Measurements from ENCODE around the gene CERS2.

DNA sequence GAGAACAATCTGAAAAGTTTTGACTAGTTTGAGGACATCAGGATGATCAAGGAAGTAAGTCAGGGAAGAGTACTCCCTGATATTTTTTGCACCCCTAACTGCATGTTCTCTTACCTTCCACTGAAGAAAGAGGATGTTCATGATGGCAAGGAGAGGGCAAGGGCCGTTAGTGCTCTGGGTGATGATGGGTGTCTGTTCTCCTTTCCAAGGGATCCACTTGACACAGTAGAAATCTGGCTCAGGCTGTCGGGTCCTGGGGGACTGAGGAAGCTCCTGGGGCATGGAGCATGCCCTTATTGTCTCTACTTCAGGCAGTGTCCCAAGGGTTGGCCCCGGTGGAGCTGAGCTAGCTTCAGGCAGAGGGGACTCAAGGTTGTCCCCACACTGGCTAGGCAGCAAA lies 27.4 kb upstream of the CERS2 start:
- TF ChIP-seq, protein P1, sequence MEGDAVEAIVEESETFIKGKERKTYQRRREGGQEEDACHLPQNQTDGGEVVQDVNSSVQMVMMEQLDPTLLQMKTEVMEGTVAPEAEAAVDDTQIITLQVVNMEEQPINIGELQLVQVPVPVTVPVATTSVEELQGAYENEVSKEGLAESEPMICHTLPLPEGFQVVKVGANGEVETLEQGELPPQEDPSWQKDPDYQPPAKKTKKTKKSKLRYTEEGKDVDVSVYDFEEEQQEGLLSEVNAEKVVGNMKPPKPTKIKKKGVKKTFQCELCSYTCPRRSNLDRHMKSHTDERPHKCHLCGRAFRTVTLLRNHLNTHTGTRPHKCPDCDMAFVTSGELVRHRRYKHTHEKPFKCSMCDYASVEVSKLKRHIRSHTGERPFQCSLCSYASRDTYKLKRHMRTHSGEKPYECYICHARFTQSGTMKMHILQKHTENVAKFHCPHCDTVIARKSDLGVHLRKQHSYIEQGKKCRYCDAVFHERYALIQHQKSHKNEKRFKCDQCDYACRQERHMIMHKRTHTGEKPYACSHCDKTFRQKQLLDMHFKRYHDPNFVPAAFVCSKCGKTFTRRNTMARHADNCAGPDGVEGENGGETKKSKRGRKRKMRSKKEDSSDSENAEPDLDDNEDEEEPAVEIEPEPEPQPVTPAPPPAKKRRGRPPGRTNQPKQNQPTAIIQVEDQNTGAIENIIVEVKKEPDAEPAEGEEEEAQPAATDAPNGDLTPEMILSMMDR (IDR thresholded peaks at IDR 0.05), result no peak
- TF ChIP-seq POLR2A (IDR thresholded peaks at IDR 0.05), result no peak

Data from heart left ventricle (tissue), 13 donors.